Measurements from ENCODE around the gene CCR5AS.

Gene CCR5AS

DNA sequence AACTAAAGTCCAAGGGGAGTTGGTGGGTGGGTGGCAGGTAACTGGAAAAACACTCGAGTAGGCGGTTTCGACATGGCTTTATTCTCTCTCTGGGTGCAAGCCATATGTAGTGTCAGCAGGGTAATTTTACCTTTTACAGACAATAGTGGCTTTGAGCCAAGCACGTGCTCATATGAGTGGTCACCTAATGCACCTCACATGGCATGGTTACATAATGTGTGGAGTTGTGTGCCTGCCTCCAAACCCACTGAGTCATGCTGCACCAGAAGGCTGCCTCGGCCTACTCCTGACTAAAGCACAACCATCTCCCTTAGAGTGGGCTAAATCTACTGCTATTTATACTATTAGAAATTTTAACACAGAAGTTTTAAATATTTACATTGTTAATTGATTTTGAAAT is 16.7 kb upstream of the CCR5AS start:
- H3K27ac ChIP-seq, result no peak overlapping the region
- TF ChIP-seq ZFX (IDR thresholded peaks at IDR 0.05; ENCODE audit: borderline replicate concordance) (no peak), CTCF (IDR thresholded peaks at IDR 0.05) (no peak)

DNA sequence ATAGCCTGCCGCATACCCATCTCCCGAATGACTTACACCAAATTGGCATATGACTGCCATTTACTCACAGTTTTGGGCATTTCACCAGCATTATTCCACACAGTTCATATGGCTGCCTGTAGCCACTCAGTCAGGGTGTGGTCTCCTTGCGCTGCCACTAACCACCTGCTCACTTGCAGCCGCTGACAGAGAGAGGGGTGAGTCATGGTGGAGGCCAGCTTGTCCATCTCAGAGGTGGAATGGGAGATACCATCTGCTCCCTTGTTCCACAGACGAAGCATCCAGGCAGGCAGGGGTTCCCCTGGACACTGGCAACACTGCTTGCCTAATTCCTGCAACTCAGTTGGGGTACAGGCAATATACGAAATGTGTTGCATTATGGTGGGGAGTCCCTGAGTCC is 15.8 kb upstream of the CCR5AS start:
- TF ChIP-seq CTCF (IDR thresholded peaks at IDR 0.05) (no peak), ZFX (IDR thresholded peaks at IDR 0.05; ENCODE audit: borderline replicate concordance) (no peak)
- H3K27ac ChIP-seq, result no peak overlapping the region

- no peak overlapping the region for H3K27ac ChIP-seq
- no peak for TF ChIP-seq CTCF (IDR thresholded peaks at IDR 0.05)
- TF ChIP-seq ZFX (IDR thresholded peaks at IDR 0.05; ENCODE audit: borderline replicate concordance), result no peak
Observed at GRCh38 chr3:46420931-46421330, 14.1 kb upstream of the CCR5AS start.

- no peak overlapping the region for H3K27ac ChIP-seq
- no peak for TF ChIP-seq ZFX (IDR thresholded peaks at IDR 0.05; ENCODE audit: borderline replicate concordance)
- TF ChIP-seq CTCF (IDR thresholded peaks at IDR 0.05), result no peak
Observed at GRCh38 chr3:46419816-46420215, 12.9 kb upstream of the CCR5AS start.

DNA sequence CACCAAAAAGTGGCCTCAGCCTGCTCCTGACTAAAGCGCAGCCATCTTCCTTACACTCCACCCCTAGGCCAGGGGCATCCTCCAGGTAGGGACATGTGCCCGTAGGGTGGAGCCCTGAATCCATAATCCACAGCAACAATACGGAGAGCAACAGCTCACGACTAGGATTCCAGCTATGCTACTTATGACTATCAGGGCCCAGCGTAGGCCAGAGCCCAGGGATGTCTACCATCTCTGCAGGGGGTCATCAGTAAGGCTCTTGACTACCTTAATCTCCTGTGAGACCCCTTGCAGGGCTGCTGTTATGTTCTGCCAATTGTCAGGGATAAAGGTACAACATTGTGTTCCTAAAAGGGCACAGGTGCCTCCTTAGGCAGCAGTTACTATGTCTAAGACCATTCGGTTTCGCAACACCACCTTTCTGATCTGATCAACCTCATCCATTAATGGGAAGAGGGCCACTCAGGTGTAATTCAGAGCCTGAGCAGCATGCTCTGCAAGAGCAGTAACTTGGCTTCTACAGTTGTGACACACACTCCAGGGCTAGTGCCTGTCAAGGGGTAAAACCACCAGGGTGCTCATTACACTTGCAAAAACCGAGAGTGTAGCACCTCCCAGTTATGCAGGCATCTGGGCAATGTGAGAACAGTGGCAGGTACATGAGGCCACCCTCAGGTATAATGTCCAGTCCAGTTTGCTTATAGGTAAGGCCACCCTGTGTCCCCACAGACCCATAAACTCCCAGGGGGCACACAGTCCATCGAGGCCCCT is 11.2 kb upstream of the CCR5AS start:
- no peak for TF ChIP-seq CTCF (IDR thresholded peaks at IDR 0.05)
- no peak for TF ChIP-seq ZFX (IDR thresholded peaks at IDR 0.05; ENCODE audit: borderline replicate concordance)

DNA sequence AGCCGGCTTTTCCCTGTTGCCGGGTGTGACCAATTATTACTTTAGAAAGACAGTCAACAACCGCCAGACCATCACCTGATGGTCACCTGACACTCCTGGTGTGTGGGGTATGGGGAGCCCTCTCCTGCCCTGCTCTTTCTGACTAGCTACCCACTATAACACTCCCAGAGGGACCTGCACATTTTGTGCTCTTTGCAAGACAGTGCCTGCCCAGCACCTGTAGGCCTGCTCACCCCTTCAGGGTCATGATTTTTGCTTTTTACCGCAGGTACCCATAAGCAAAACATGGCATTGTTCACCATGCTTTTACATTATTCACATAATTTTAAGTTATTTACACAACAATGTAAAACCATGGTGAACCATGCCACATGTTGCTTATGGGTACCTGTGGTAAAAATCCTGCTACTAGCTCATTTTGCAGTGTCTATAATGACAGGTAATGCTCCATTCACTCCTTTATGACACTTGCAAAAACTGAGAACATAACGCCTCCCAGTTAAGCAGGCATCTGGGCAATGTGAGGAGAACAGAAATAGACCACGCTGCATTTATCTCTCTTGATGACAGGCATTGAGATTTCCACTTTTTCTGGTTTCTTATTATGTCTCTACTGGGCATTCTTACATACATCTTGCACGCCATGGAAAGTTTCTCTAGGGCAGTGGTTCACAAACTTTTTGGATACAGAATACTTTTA is 10.1 kb upstream of the CCR5AS start:
- TF ChIP-seq ZFX (IDR thresholded peaks at IDR 0.05; ENCODE audit: borderline replicate concordance), result no peak
- no peak overlapping the region for H3K27ac ChIP-seq

More for the DNA sequence above, 11.2 kb upstream of the CCR5AS start:
- H3K27ac ChIP-seq, result no peak overlapping the region

DNA sequence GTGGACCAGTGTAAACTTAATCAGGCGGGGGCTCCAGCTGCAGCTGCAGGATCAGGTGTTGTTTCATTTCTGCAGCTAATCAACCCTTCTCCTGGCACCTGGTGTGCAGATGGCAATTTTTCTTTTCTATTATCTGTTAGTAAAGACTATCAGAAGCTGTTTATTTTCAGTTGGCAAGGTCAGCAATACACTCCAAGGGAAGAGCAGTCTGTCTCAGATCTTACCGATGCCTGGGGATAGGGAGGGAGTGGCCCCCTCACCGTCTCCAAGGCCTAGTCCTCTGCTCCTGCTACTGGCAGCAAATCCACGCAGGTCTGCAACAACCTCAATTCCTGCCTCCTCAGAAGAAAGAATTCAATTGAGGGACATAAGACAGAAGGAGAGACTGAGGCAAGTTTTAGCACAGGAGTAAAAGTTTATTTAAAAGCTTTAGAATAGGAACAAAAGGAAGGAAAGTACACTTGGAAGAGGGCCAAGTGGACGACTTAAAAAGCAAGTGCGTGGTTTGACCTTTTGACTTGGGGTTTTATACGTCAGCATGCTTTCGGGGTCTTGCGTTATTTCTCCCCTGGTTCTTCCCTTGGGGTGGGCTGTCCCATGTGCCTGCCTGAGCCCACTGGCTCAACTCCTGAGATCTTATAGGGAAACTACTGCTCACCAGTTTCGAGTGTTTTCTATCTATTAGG is 9.4 kb upstream of the CCR5AS start:
- H3K27ac ChIP-seq, result no peak overlapping the region
- TF ChIP-seq ZFX (IDR thresholded peaks at IDR 0.05; ENCODE audit: borderline replicate concordance), result no peak
- no peak for TF ChIP-seq CTCF (IDR thresholded peaks at IDR 0.05)

Measured in 22Rv1 (cell line).